ENCODE data around the gene MAPK10. TPM values are rescaled to one million over a fixed set of nuclear protein-coding genes. Genes with fewer than 3 reads are reported as not detected.
A peak's percentile ranks its signal among the peaks of the same experiment; 100 is the strongest.

Gene MAPK10
- total RNA-seq, 1 experiment from 2014 or later = 6.8 TPM

GRCh38 chr4:85979276-85979675 is 380.6 kb downstream of the MAPK10 start:
- TF ChIP-seq CTCF (conservative IDR thresholded peaks at IDR 0.05; ENCODE audit: low read depth, low read length) = no peak
- TF ChIP-seq EZH2 (IDR thresholded peaks at IDR 0.05; ENCODE audit: borderline replicate concordance, low read depth, low read length, poor library complexity, severe bottlenecking) = no peak
- intact Hi-C loops (cut with micrococcal nuclease; ENCODE audit: unreplicated experiment) = no loop called here
- ChIA-PET CTCF (no interaction called here), POLR2A (ENCODE audit: low non-redundant PET) (no interaction called here)
- no peak overlapping the region for H3K4me3 ChIP-seq (ENCODE audit: low read depth, low read length, poor library complexity, severe bottlenecking)
- DNase-seq (ENCODE audit: low spot score) = no peak
- no peak overlapping the region for H3K27ac ChIP-seq (ENCODE audit: low read depth, low read length, poor library complexity, severe bottlenecking)
- no peaks in the 10 kb centered on the region for H3K9me3 ChIP-seq (ENCODE audit: low read depth, low read length, poor library complexity, severe bottlenecking)
- H3K4me1 ChIP-seq (ENCODE audit: insufficient read depth, low read length, poor library complexity, severe bottlenecking) = no peaks in the 10 kb centered on the region
- no TSS peak for BruUV-seq (replicated peaks)
- H3K36me3 ChIP-seq (ENCODE audit: insufficient read depth, low read length, poor library complexity, severe bottlenecking) = no peaks in the 10 kb centered on the region
- no peaks in the 10 kb centered on the region for H3K27me3 ChIP-seq (replicated peaks; ENCODE audit: insufficient read depth, low read depth, low read length, poor library complexity)

- POLR2A ChIA-PET (ENCODE audit: low non-redundant PET) = no interaction called here
Measured at GRCh38 chr4:85970535-85970934, 389.3 kb downstream of the MAPK10 start.

GRCh38 chr4:85968945-85969819 is 390.7 kb downstream of the MAPK10 start:
- no peak overlapping the region for H3K27ac ChIP-seq (ENCODE audit: low read depth, low read length, poor library complexity, severe bottlenecking)
- POLR2A ChIA-PET (ENCODE audit: low non-redundant PET) = no interaction called here
- DNase-seq (ENCODE audit: low spot score) = peak; percentile 56

More at GRCh38 chr4:85970535-85970934, 389.3 kb downstream of the MAPK10 start:
- intact Hi-C loops (cut with micrococcal nuclease; ENCODE audit: unreplicated experiment) = no loop called here
- Histone ChIP-seq H3K4me3 (ENCODE audit: low read depth, low read length, poor library complexity, severe bottlenecking) (no peak overlapping the region), H3K27ac (ENCODE audit: low read depth, low read length, poor library complexity, severe bottlenecking) (no peak overlapping the region), H3K27me3 (replicated peaks; ENCODE audit: insufficient read depth, low read depth, low read length, poor library complexity) (no peaks in the 10 kb centered on the region), H3K4me1 (ENCODE audit: insufficient read depth, low read length, poor library complexity, severe bottlenecking) (peaks cover 5% of the 10 kb centered on the region), H3K36me3 (ENCODE audit: insufficient read depth, low read length, poor library complexity, severe bottlenecking) (no peaks in the 10 kb centered on the region), H3K9me3 (ENCODE audit: low read depth, low read length, poor library complexity, severe bottlenecking) (no peaks in the 10 kb centered on the region)
- TF ChIP-seq CTCF (conservative IDR thresholded peaks at IDR 0.05; ENCODE audit: low read depth, low read length) (no peak), EZH2 (IDR thresholded peaks at IDR 0.05; ENCODE audit: borderline replicate concordance, low read depth, low read length, poor library complexity, severe bottlenecking) (no peak)
- BruUV-seq (replicated peaks) = no TSS peak
- CTCF ChIA-PET = no interaction called here
- peak; percentile 12 for DNase-seq (ENCODE audit: low spot score)

More at GRCh38 chr4:85968945-85969819, 390.7 kb downstream of the MAPK10 start:
- Histone ChIP-seq H3K27me3 (replicated peaks; ENCODE audit: insufficient read depth, low read depth, low read length, poor library complexity) (no peaks in the 10 kb centered on the region), H3K4me3 (ENCODE audit: low read depth, low read length, poor library complexity, severe bottlenecking) (no peak overlapping the region), H3K9me3 (ENCODE audit: low read depth, low read length, poor library complexity, severe bottlenecking) (no peaks in the 10 kb centered on the region), H3K36me3 (ENCODE audit: insufficient read depth, low read length, poor library complexity, severe bottlenecking) (no peaks in the 10 kb centered on the region), H3K4me1 (ENCODE audit: insufficient read depth, low read length, poor library complexity, severe bottlenecking) (peaks cover 5% of the 10 kb centered on the region)
- intact Hi-C loops (cut with micrococcal nuclease; ENCODE audit: unreplicated experiment) = loop anchor here (2.0 to 10.0 kb wide), 2 partner anchors 172 to 824 kb away; no protein-coding TSS in a partner anchor
- no TSS peak for BruUV-seq (replicated peaks)
- CTCF ChIA-PET = interaction anchor here (0.9 to 2.0 kb wide), 2 partner anchors 46 to 172 kb away, joined by 3 to 16 read pairs; no protein-coding TSS in a partner anchor
- no peak for TF ChIP-seq EZH2 (IDR thresholded peaks at IDR 0.05; ENCODE audit: borderline replicate concordance, low read depth, low read length, poor library complexity, severe bottlenecking)
- peak; percentile 52 for TF ChIP-seq CTCF (conservative IDR thresholded peaks at IDR 0.05; ENCODE audit: low read depth, low read length)
